GM12878 (cell line): ENCODE results near the gene CACYBP.

Source experiments
- FOXM1 ChIP-seq: IDR thresholded peaks from 2 replicates; pipeline ENCODE4 v1.6.1; 2012; ENCODE audit warnings: low read depth, mild to moderate bottlenecking, inconsistent platforms, low read length, moderate library complexity
- GABPA ChIP-seq: IDR thresholded peaks from 2 replicates; pipeline ENCODE4 v1.6.1; 2014; ENCODE audit warnings: antibody characterized with exemption, low read depth, mild to moderate bottlenecking, inconsistent platforms
- MYB ChIP-seq: fragments of 150-350 bp; IDR thresholded peaks from 2 replicates; pipeline ENCODE4 v1.6.1; 2014; ENCODE audit warnings: mild to moderate bottlenecking, low read depth, low read length, borderline replicate concordance
- NFYA ChIP-seq: IDR thresholded peaks from 2 replicates; pipeline ENCODE4 v1.6.1; 2011; ENCODE audit warnings: low read depth, mild to moderate bottlenecking, low read length, improper control_type of control experiment, borderline replicate concordance
- POLR2A ChIP-seq: IDR thresholded peaks from 2 replicates; pipeline ENCODE4 v1.6.1; 2011; ENCODE audit warnings: low read depth, mild to moderate bottlenecking, low read length
- POLR2AphosphoS5 ChIP-seq: IDR thresholded peaks from 2 replicates; pipeline ENCODE4 v1.6.1; 2011; ENCODE audit warnings: mild to moderate bottlenecking, low read length, inconsistent platforms
- SMAD1 ChIP-seq: fragments of 450-650 bp; IDR thresholded peaks from 2 replicates; pipeline ENCODE4 v1.6.1; 2018; ENCODE audit warnings: mild to moderate bottlenecking, low read depth; ENCODE audit not compliant: partially characterized antibody
- SPI1 ChIP-seq: IDR thresholded peaks from 2 replicates; pipeline ENCODE4 v1.6.1; 2011; ENCODE audit warnings: low read depth, mild to moderate bottlenecking, low read length, moderate library complexity, borderline replicate concordance; ENCODE audit not compliant: insufficient read depth
- TARDBP ChIP-seq: IDR thresholded peaks from 2 replicates; pipeline ENCODE4 v1.6.1; 2016; ENCODE audit warnings: borderline replicate concordance
- YY1 ChIP-seq: IDR thresholded peaks from 2 replicates; pipeline ENCODE4 v1.6.1; 2011; ENCODE audit warnings: low read depth, mild to moderate bottlenecking, low read length
- TF ChIP-seq, protein P1 (sequence below), 3 experiments: IDR thresholded peaks in 2 of 3; conservative IDR thresholded peaks in 1 of 3; 2 replicates each; pipeline ENCODE4 v1.5.1; 2011; ENCODE audit warnings: low read depth in 3 of 3, low read length in 3 of 3, mild to moderate bottlenecking in 3 of 3, control low read depth in 2 of 3, moderate library complexity in 2 of 3, inconsistent platforms in 1 of 3, mixed read lengths in 1 of 3; ENCODE audit not compliant: control insufficient read depth in 2 of 3, insufficient read depth in 1 of 3; ENCODE audit errors: extremely low read depth in 1 of 3
- TF ChIP-seq, protein P2 (sequence below): IDR thresholded peaks from 2 replicates; pipeline ENCODE4 v1.6.1; 2011; ENCODE audit warnings: low read depth, mild to moderate bottlenecking, low read length, moderate library complexity, borderline replicate concordance; ENCODE audit errors: extremely low read depth
- TF ChIP-seq, protein P3 (sequence below): fragments of 450-650 bp; IDR thresholded peaks from 2 replicates; pipeline ENCODE4 v1.6.1; 2016; ENCODE audit warnings: mild to moderate bottlenecking
- TF ChIP-seq, protein P4 (sequence below): IDR thresholded peaks from 2 replicates; pipeline ENCODE4 v1.6.1; 2012; ENCODE audit warnings: low read depth, low read length, improper control_type of control experiment

DNA sequence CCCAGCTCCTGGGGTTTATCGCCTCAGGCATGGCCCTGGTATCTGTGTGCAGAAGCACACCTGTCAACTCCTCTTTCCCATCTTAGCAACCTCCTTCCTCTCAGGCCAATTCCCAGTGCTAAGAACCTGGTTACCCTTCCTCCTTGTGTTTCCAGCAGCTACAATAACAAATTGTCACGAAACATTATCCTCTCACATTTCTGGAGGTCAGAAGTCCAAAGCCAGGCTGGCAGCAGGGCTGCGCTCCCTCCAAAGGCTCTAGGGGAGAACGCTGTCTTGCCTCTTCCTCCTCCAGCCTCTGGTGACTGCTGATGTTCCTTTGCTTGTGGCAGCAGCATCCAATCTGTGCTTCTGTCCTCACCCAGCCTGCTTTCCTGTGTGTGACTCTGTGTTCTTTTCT, 34.2 kb downstream of the CACYBP start:
- TF ChIP-seq, protein P1, sequence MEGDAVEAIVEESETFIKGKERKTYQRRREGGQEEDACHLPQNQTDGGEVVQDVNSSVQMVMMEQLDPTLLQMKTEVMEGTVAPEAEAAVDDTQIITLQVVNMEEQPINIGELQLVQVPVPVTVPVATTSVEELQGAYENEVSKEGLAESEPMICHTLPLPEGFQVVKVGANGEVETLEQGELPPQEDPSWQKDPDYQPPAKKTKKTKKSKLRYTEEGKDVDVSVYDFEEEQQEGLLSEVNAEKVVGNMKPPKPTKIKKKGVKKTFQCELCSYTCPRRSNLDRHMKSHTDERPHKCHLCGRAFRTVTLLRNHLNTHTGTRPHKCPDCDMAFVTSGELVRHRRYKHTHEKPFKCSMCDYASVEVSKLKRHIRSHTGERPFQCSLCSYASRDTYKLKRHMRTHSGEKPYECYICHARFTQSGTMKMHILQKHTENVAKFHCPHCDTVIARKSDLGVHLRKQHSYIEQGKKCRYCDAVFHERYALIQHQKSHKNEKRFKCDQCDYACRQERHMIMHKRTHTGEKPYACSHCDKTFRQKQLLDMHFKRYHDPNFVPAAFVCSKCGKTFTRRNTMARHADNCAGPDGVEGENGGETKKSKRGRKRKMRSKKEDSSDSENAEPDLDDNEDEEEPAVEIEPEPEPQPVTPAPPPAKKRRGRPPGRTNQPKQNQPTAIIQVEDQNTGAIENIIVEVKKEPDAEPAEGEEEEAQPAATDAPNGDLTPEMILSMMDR (IDR thresholded peaks at IDR 0.05 in 2 of 3, conservative IDR thresholded peaks at IDR 0.05 in 1 of 3; ENCODE audit: control insufficient read depth in 2 of 3, extremely low read depth in 1 of 3, insufficient read depth in 1 of 3, low read depth in 3 of 3, low read length in 3 of 3): no peak
- TF ChIP-seq GABPA (no peak), SMAD1 (no peak), POLR2AphosphoS5 (no peak), TARDBP (no peak), NFYA (no peak), SPI1 (no peak), POLR2A (no peak), MYB (no peak), YY1 (no peak), FOXM1 (no peak)
- TF ChIP-seq, protein P2, sequence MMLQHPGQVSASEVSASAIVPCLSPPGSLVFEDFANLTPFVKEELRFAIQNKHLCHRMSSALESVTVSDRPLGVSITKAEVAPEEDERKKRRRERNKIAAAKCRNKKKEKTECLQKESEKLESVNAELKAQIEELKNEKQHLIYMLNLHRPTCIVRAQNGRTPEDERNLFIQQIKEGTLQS: no peak
- TF ChIP-seq, protein P3, sequence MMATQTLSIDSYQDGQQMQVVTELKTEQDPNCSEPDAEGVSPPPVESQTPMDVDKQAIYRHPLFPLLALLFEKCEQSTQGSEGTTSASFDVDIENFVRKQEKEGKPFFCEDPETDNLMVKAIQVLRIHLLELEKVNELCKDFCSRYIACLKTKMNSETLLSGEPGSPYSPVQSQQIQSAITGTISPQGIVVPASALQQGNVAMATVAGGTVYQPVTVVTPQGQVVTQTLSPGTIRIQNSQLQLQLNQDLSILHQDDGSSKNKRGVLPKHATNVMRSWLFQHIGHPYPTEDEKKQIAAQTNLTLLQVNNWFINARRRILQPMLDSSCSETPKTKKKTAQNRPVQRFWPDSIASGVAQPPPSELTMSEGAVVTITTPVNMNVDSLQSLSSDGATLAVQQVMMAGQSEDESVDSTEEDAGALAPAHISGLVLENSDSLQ: no peak
- TF ChIP-seq, protein P4, sequence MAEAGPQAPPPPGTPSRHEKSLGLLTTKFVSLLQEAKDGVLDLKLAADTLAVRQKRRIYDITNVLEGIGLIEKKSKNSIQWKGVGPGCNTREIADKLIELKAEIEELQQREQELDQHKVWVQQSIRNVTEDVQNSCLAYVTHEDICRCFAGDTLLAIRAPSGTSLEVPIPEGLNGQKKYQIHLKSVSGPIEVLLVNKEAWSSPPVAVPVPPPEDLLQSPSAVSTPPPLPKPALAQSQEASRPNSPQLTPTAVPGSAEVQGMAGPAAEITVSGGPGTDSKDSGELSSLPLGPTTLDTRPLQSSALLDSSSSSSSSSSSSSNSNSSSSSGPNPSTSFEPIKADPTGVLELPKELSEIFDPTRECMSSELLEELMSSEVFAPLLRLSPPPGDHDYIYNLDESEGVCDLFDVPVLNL: no peak
